SK-N-SH (cell line): Measurements from ENCODE around the gene GHRHR. TPM values are rescaled to one million over a fixed set of nuclear protein-coding genes. Genes with fewer than 3 reads are reported as not detected.

Experiments used
- CTCF ChIA-PET: fragments of 300-600, 350-600 bp; formaldehyde crosslinking; extraction: SDS; loops from one replicate; lab custom pipeline; 2021; lab: Yijun Ruan, JAX
- POLR2A ChIA-PET: fragments of 350-600 bp; sonication (Branson Sonifier 250); formaldehyde crosslinking; extraction: SDS; loops from one replicate; lab custom pipeline; 2020; ENCODE audit warnings: antibody characterized with exemption, inconsistent platforms; lab: Yijun Ruan, JAX
- DNase-seq: peaks from one replicate; pipeline ENCODE4 v3.0.0; 2012
- H2AFZ ChIP-seq: fragments of 200-600 bp; sonication (generic); 2 replicates; pipeline ENCODE4 v1.8.1; 2016; ENCODE audit warnings: antibody characterized with exemption, mild to moderate bottlenecking, low read depth
- H3F3A ChIP-seq: fragments of 200-600 bp; sonication (generic); replicated peaks from 2 replicates; pipeline ENCODE3; 2016; ENCODE audit warnings: antibody characterized with exemption, mild to moderate bottlenecking; ENCODE audit not compliant: insufficient read depth
- H3K27ac ChIP-seq, 2 experiments: fragments of 200-500 bp in 1 of 2; fragments of 200-600 bp in 1 of 2; sonication (Bioruptor generic) in 1 of 2; sonication (generic), shearing (Covaris generic) in 1 of 2; 2 replicates each; pipeline versions ENCODE4 v1.5.1 to v1.6.1; 2014 to 2016; ENCODE audit warnings: low read depth in 2 of 2, inconsistent platforms in 1 of 2, low read length in 1 of 2, mild to moderate bottlenecking in 1 of 2, mixed read lengths in 1 of 2
- H3K27me3 ChIP-seq: fragments of 200-600 bp; sonication (generic), shearing (Covaris generic); 2 replicates; pipeline ENCODE4 v1.6.1; 2016; ENCODE audit warnings: mixed run types; ENCODE audit not compliant: insufficient read depth
- H3K36me3 ChIP-seq, 2 experiments: fragments of 200-500 bp in 1 of 2; fragments of 200-600 bp in 1 of 2; sonication (Bioruptor generic) in 1 of 2; sonication (generic) in 1 of 2; replicated peaks in 1 of 2; 2 replicates each; pipeline versions ENCODE3 to v1.5.1; 2014 to 2016; ENCODE audit warnings: low read length in 1 of 2, mild to moderate bottlenecking in 1 of 2; ENCODE audit not compliant: insufficient read depth in 2 of 2, control insufficient read depth in 1 of 2
- H3K4me1 ChIP-seq, 2 experiments: fragments of 200-500 bp in 1 of 2; fragments of 200-600 bp in 1 of 2; sonication (Bioruptor generic) in 1 of 2; sonication (generic), shearing (Covaris generic) in 1 of 2; 2 replicates each; pipeline versions ENCODE4 v1.5.1 to v1.6.1; 2014 to 2016; ENCODE audit warnings: low read depth in 1 of 2, low read length in 1 of 2, mixed run types in 1 of 2; ENCODE audit not compliant: insufficient read depth in 2 of 2, control insufficient read depth in 1 of 2
- H3K4me2 ChIP-seq: fragments of 200-600 bp; sonication (generic), shearing (Covaris generic); 2 replicates; pipeline ENCODE4 v1.6.1; 2017; ENCODE audit warnings: mixed run types
- H3K4me3 ChIP-seq, 2 experiments: fragments of 200-500 bp in 1 of 2; fragments of 200-600 bp in 1 of 2; sonication (Bioruptor generic) in 1 of 2; sonication (generic), shearing (Covaris generic) in 1 of 2; 2 replicates each; pipeline versions ENCODE4 v1.5.1 to v1.8.1; 2014 to 2016; ENCODE audit warnings: low read depth in 2 of 2, inconsistent platforms in 1 of 2, low read length in 1 of 2, mild to moderate bottlenecking in 1 of 2, mixed read lengths in 1 of 2, moderate library complexity in 1 of 2
- H3K79me2 ChIP-seq: fragments of 200-600 bp; sonication (generic); 2 replicates; pipeline ENCODE4 v1.8.1; 2017; ENCODE audit warnings: mild to moderate bottlenecking; ENCODE audit not compliant: insufficient read depth
- H3K9ac ChIP-seq: fragments of 200-600 bp; sonication (generic); 2 replicates; pipeline ENCODE4 v1.6.1; 2017; ENCODE audit warnings: mixed run types
- H3K9me2 ChIP-seq: fragments of 200-600 bp; sonication (generic); 2 replicates; pipeline ENCODE4 v1.6.1; 2017; ENCODE audit warnings: mixed run types
- H3K9me3 ChIP-seq: fragments of 200-600 bp; sonication (generic); 2 replicates; pipeline ENCODE4 v1.6.1; 2017; ENCODE audit warnings: mixed run types, mild to moderate bottlenecking, moderate library complexity
- H4K20me1 ChIP-seq: fragments of 200-600 bp; sonication (generic); 2 replicates; pipeline ENCODE4 v1.6.1; 2017; ENCODE audit warnings: mild to moderate bottlenecking, mixed run types; ENCODE audit not compliant: insufficient read depth
- CHD2 ChIP-seq: fragments of 150-350 bp; IDR thresholded peaks from 2 replicates; pipeline ENCODE4 v1.6.1; 2018; ENCODE audit warnings: low read length; ENCODE audit not compliant: partially characterized antibody
- EP300 ChIP-seq, 2 experiments: IDR thresholded peaks; 2 replicates each; pipeline versions ENCODE4 v1.4.0 to v1.6.1; 2012; ENCODE audit warnings: borderline replicate concordance in 1 of 2, low read depth in 1 of 2, low read length in 1 of 2
- FOSL2 ChIP-seq: IDR thresholded peaks from 2 replicates; pipeline ENCODE4 v1.4.0; 2012; ENCODE audit warnings: low read depth, mild to moderate bottlenecking, moderate library complexity, borderline replicate concordance
- NFIC ChIP-seq: IDR thresholded peaks from 2 replicates; pipeline ENCODE4 v1.4.0; 2012; ENCODE audit warnings: borderline replicate concordance
- POLR2AphosphoS5 ChIP-seq: IDR thresholded peaks from 2 replicates; pipeline ENCODE4 v1.6.1; 2012; ENCODE audit warnings: low read depth, low read length
- RCOR1 ChIP-seq: fragments of 150-350 bp; IDR thresholded peaks from 2 replicates; pipeline ENCODE4 v1.6.1; 2017; ENCODE audit warnings: antibody characterized with exemption, low read length
- SMC3 ChIP-seq: IDR thresholded peaks from 2 replicates; pipeline ENCODE4 v1.6.1; 2012; ENCODE audit warnings: low read depth, low read length, improper control_type of control experiment
- YY1 ChIP-seq: IDR thresholded peaks from 2 replicates; pipeline ENCODE4 v1.4.0; 2012; ENCODE audit warnings: low read depth, mild to moderate bottlenecking
- WGBS: methylation state at CpG from one replicate; pipeline ENCODE4 v1.1.6; 2017; ENCODE audit warnings: low lambda C conversion rate; 5-methylcytosine and 5-hydroxymethylcytosine counted together
- polyA plus RNA-seq, 3 experiments: library from polyadenylated mRNA; depleted of rRNA; stranded (reverse); fragments of >200 nt; gene quantifications; 2 replicates each; pipeline ENCODE4 v1.2.3, GENCODE V29; 2012
- TF ChIP-seq, protein P1 (sequence below): IDR thresholded peaks from 2 replicates; pipeline ENCODE4 v1.6.1; 2012; ENCODE audit warnings: mild to moderate bottlenecking, low read depth, low read length, moderate library complexity

Gene GHRHR
- polyA plus RNA-seq, 1 of the 3 experiments (the other 2 are of a cell fraction), result not detected

DNA sequence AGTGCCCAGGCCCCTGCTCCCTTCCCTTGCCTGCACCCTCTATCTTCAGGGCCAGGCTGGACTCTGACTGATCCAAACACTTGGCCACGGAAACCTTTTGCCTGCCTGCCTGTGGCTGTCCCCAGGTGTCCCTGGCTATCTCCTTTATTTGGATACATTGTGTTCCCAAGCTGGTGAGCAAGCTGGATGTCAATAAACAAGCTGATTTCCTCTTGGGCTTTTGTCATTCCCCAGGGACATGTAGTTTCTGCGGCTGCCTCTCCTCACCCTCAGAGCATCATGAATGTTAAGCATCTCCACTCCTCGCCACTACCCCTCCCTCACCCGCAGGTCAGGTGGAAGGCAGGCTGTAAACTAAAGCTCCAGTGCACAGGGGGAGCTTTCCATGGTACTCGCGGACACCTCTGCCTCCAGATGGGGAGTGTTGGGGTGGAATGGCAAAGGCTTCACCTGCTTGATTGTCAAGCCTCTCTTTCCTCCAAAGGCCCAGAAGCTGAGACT lies 6.9 kb downstream of the GHRHR start:
- Histone ChIP-seq H3K27me3 (peaks cover 34% of the 10 kb centered on the region; the same call in 1 of the 2 replicates), H3K9me3 (no peaks in the 10 kb centered on the region), H3K27ac (no peak overlapping the region), H3K36me3 (no peaks in the 10 kb centered on the region), H3K9ac (no peak overlapping the region), H3K9me2 (no peaks in the 10 kb centered on the region), H3K4me2 (no peak overlapping the region), H2AFZ (no peak overlapping the region), H4K20me1 (no peaks in the 10 kb centered on the region), H3F3A (no peaks in the 10 kb centered on the region), H3K4me3 (no peak overlapping the region), H3K79me2 (no peaks in the 10 kb centered on the region), H3K4me1 (no peaks in the 10 kb centered on the region; a peak in 1 of 4 replicates)
- WGBS, result 65% methylated on average over 6 of the region's 6 CpGs
- TF ChIP-seq SMC3, result no peak
- TF ChIP-seq, protein P1, sequence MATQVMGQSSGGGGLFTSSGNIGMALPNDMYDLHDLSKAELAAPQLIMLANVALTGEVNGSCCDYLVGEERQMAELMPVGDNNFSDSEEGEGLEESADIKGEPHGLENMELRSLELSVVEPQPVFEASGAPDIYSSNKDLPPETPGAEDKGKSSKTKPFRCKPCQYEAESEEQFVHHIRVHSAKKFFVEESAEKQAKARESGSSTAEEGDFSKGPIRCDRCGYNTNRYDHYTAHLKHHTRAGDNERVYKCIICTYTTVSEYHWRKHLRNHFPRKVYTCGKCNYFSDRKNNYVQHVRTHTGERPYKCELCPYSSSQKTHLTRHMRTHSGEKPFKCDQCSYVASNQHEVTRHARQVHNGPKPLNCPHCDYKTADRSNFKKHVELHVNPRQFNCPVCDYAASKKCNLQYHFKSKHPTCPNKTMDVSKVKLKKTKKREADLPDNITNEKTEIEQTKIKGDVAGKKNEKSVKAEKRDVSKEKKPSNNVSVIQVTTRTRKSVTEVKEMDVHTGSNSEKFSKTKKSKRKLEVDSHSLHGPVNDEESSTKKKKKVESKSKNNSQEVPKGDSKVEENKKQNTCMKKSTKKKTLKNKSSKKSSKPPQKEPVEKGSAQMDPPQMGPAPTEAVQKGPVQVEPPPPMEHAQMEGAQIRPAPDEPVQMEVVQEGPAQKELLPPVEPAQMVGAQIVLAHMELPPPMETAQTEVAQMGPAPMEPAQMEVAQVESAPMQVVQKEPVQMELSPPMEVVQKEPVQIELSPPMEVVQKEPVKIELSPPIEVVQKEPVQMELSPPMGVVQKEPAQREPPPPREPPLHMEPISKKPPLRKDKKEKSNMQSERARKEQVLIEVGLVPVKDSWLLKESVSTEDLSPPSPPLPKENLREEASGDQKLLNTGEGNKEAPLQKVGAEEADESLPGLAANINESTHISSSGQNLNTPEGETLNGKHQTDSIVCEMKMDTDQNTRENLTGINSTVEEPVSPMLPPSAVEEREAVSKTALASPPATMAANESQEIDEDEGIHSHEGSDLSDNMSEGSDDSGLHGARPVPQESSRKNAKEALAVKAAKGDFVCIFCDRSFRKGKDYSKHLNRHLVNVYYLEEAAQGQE, result peak; percentile 88
- ChIA-PET POLR2A (no interaction called here), CTCF (interaction anchor here (0.5 to 31.8 kb wide), 13 partner anchors 10 to 421 kb away, joined by 3 to 1191 read pairs (median 4); partner anchors contain the start of genes CRHR2 and MINDY4)
- DNase-seq, result peak; percentile 21

DNA sequence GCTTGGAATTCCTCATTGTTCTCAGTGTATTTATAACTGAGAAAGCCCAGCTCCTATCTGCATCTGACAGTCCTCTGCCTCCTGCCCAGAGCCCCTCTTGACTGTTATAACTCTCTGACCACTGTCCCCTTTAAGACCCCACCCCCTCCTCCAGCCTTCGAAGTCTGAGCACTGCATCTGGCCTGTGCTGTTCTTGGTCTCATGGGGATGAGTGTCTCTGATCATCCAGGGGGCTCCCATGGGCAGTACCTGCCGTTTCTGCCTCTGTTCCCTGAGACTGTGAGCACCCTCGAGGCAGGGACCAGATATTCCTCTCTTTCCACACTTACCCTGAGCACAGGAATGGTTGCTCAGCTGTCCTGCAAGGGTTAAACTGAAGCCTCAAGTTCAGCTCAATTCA lies 7.7 kb downstream of the GHRHR start:
- CTCF ChIA-PET, result interaction anchor here (0.5 to 31.8 kb wide), 16 partner anchors 11 to 422 kb away, joined by 3 to 1191 read pairs (median 4); partner anchors contain the start of gene CRHR2
- WGBS, result 17% methylated on average over 3 of the region's 3 CpGs
- peaks cover 34% of the 10 kb centered on the region; the same call in 1 of the 2 replicates for H3K27me3 ChIP-seq

GRCh38 chr7:30971840-30972563 lies 8.2 kb downstream of the GHRHR start:
- H3K79me2 ChIP-seq, result no peaks in the 10 kb centered on the region
- no peak overlapping the region for H3K4me3 ChIP-seq
- H3F3A ChIP-seq, result no peaks in the 10 kb centered on the region
- H4K20me1 ChIP-seq, result no peaks in the 10 kb centered on the region
- H3K27me3 ChIP-seq, result peaks cover 29% of the 10 kb centered on the region; the same call in 1 of the 2 replicates
- H3K9me2 ChIP-seq, result no peaks in the 10 kb centered on the region
- no peaks in the 10 kb centered on the region for H3K36me3 ChIP-seq
- H3K9ac ChIP-seq, result no peak overlapping the region
- no peak overlapping the region for H2AFZ ChIP-seq
- H3K4me1 ChIP-seq, result no peaks in the 10 kb centered on the region; a peak in 1 of 4 replicates
- POLR2A ChIA-PET, result no interaction called here
- WGBS, result 50% methylated on average over 15 of the region's 15 CpGs
- CTCF ChIA-PET, result interaction anchor here (0.5 to 31.8 kb wide), 17 partner anchors 11 to 290 kb away, joined by 3 to 1191 read pairs (median 4); partner anchors contain the start of gene CRHR2
- no peak overlapping the region for H3K27ac ChIP-seq
- DNase-seq, result peak; percentile 25
- H3K4me2 ChIP-seq, result no peak overlapping the region
- no peaks in the 10 kb centered on the region for H3K9me3 ChIP-seq
- TF ChIP-seq NFIC, result no peak
- TF ChIP-seq RCOR1, result no peak
- no peak for TF ChIP-seq POLR2AphosphoS5
- TF ChIP-seq CHD2, result no peak
- no peak for TF ChIP-seq YY1
- TF ChIP-seq SMC3, result no peak

More for the DNA sequence above, 7.7 kb downstream of the GHRHR start:
- TF ChIP-seq FOSL2, result no peak
- no peak for TF ChIP-seq EP300 (IDR thresholded peaks at IDR 0.05; ENCODE audit: borderline replicate concordance in 1 of 2, low read depth in 1 of 2, low read length in 1 of 2)
- no peak for TF ChIP-seq NFIC
- Histone ChIP-seq H3K9me2 (no peaks in the 10 kb centered on the region), H3K36me3 (no peaks in the 10 kb centered on the region), H4K20me1 (no peaks in the 10 kb centered on the region), H3F3A (no peaks in the 10 kb centered on the region), H3K4me2 (no peak overlapping the region), H3K27ac (no peak overlapping the region), H3K4me1 (no peaks in the 10 kb centered on the region; a peak in 1 of 4 replicates), H2AFZ (no peak overlapping the region), H3K9me3 (no peaks in the 10 kb centered on the region), H3K79me2 (no peaks in the 10 kb centered on the region), H3K4me3 (no peak overlapping the region), H3K9ac (no peak overlapping the region)
- POLR2A ChIA-PET, result no interaction called here
- DNase-seq, result peak; percentile 12
